Gastrocnemius medialis (tissue), 4 donors: Measurements from ENCODE around the gene ABCC10. TPM values are rescaled to one million over a fixed set of nuclear protein-coding genes. Genes with fewer than 3 reads are reported as not detected.
A peak's percentile ranks its signal among the peaks of the same experiment; 100 is the strongest.
"Not testable (repeated sequence)": the region's sequence is repeated elsewhere in the genome, so short reads cannot be mapped to it uniquely, and the experiment has no call there.

Experiments used
- ATAC-seq, 2 donors: fragments of 150-250 bp; one replicate each; pipeline ENCODE4 v1.9.1; 2016
- DNase-seq, 2 donors: peaks; one replicate each; pipeline ENCODE4 v3.0.0-alpha.2; 2019
- H3K27ac ChIP-seq, 4 donors: fragments of 200-600 bp; sonication (generic); 1 replicate in 1 of 4; 2 replicates in 3 of 4; pipeline ENCODE4 v1.5.1; 2016 to 2018; ENCODE audit warnings: mild to moderate bottlenecking in 2 of 4, moderate library complexity in 1 of 4
- H3K27me3 ChIP-seq, 3 donors: fragments of 200-600 bp; sonication (generic) in 2 of 3; 1 replicate in 1 of 3; 2 replicates in 2 of 3; pipeline versions ENCODE4 v1.5.1 to v1.6.0; 2016 to 2019; ENCODE audit warnings: mild to moderate bottlenecking in 1 of 3, moderate library complexity in 1 of 3
- H3K36me3 ChIP-seq, 2 donors: fragments of 200-600 bp; sonication (generic) in 1 of 2; one replicate each; pipeline ENCODE4 v1.5.1; 2017 to 2018
- H3K4me1 ChIP-seq, 2 donors: fragments of 200-600 bp; sonication (generic) in 1 of 2; one replicate each; pipeline ENCODE4 v1.5.1; 2016 to 2017; ENCODE audit warnings: mild to moderate bottlenecking in 2 of 2
- H3K4me3 ChIP-seq, 4 donors: fragments of 200-600 bp; sonication (generic) in 3 of 4; 1 replicate in 1 of 4; 2 replicates in 3 of 4; pipeline ENCODE4 v1.5.1; 2016 to 2019; ENCODE audit warnings: mild to moderate bottlenecking in 2 of 4
- H3K9me3 ChIP-seq, 3 donors: fragments of 200-600 bp; sonication (generic) in 2 of 3; 1 replicate in 1 of 3; 2 replicates in 2 of 3; pipeline ENCODE4 v1.5.1; 2016 to 2019
- CTCF ChIP-seq, 5 experiments: fragments of 450-650 bp in 3 of 5; fragments of 200-600 bp in 2 of 5; sonication (generic) in 2 of 5; IDR thresholded peaks in 4 of 5; conservative IDR thresholded peaks in 1 of 5; 1 replicate in 4 of 5; 2 replicates in 1 of 5; pipeline ENCODE4 v1.5.1; 2016 to 2019; ENCODE audit warnings: antibody characterized with exemption in 5 of 5, mild to moderate bottlenecking in 3 of 5, moderate library complexity in 3 of 5
- POLR2A ChIP-seq, 2 donors: fragments of 450-650 bp; IDR thresholded peaks; one replicate each; pipeline ENCODE4 v1.6.1; 2017; ENCODE audit warnings: antibody characterized with exemption in 2 of 2, mild to moderate bottlenecking in 2 of 2, moderate library complexity in 2 of 2
- in situ Hi-C, 4 donors: fragments of 200-750 bp; cut with MboI; loops; one replicate each; pipeline versions ENCODE4 v1.15.0 to v1.8.0; 2017; ENCODE audit warnings: low sequenced_read_pairs in 4 of 4
- intact Hi-C: fragments of 100-400 bp; cut with DNase I; formaldehyde crosslinking; loops from one replicate; pipeline ENCODE4 v1.15.1; 2023; ENCODE audit warnings: low total_unique reads
- total RNA-seq, 4 donors: library from RNA; depleted of rRNA; stranded (reverse); fragments of >200 nt; gene quantifications; one replicate each; pipeline versions ENCODE4 v1.1.0 to v1.2.3, GENCODE V29; 2016

The ABCC10 gene
- total RNA-seq, result 10 to 100 TPM in 1 of 4 donors, 1 to 10 TPM in 3; 5.3 to 11.8 (median 8.6) TPM

GRCh38 chr6:43427406-43428111 is at the start of gene ABCC10:
TSS of gene ABCC10 (plus strand) at chr6:43427541. CDS start at chr6:43427979, 438 bp downstream.
- TF ChIP-seq POLR2A (IDR thresholded peaks at IDR 0.05) (peak; percentile 36 to 53), CTCF (IDR thresholded peaks at IDR 0.05 in 4 of 5, conservative IDR thresholded peaks at IDR 0.05 in 1 of 5) (peak in 2 of 5 experiments; percentile 51 to 53)
- Histone ChIP-seq H3K36me3 (peaks cover 0 to 5% of the 10 kb centered on the region in 2 donors), H3K4me1 (peaks cover 13 to 15% of the 10 kb centered on the region in 2 donors), H3K9me3 (no peaks in the 10 kb centered on the region), H3K27ac (peak within 1 kb of the TSS; percentile 82 to 87 (median 87)), H3K27me3 (no peaks in the 10 kb centered on the region), H3K4me3 (peak within 1 kb of the TSS; percentile 81 to 92 (median 90))
- in situ Hi-C loops, result no loop called here
- ATAC-seq, result peak; percentile 98
- DNase-seq, result peak; percentile 85 to 92
- intact Hi-C loops, result loop anchor here (1.0 to 5.0 kb wide), 3 partner anchors 58 to 255 kb away; partner anchors contain the start of genes POLR1C, SRF, YIPF3 and ZNF318

GRCh38 chr6:43377710-43378229 is 49.6 kb upstream of the ABCC10 start:
- ATAC-seq (no peak), DNase-seq (no peak)
- TF ChIP-seq POLR2A (IDR thresholded peaks at IDR 0.05), result no peak
- no peak for TF ChIP-seq CTCF (IDR thresholded peaks at IDR 0.05 in 4 of 5, conservative IDR thresholded peaks at IDR 0.05 in 1 of 5)
- intact Hi-C loops, result no loop called here
- Histone ChIP-seq H3K36me3 (no peaks in the 10 kb centered on the region), H3K4me3 (no peak overlapping the region), H3K27ac (no peak overlapping the region), H3K27me3 (no peaks in the 10 kb centered on the region), H3K9me3 (no peaks in the 10 kb centered on the region), H3K4me1 (no peaks in the 10 kb centered on the region)
- in situ Hi-C loops, result no loop called here

GRCh38 chr6:43378631-43379030 is 48.7 kb upstream of the ABCC10 start:
- intact Hi-C loops, result no loop called here
- no peak overlapping the region for H3K4me3 ChIP-seq
- no peaks in the 10 kb centered on the region for H3K36me3 ChIP-seq
- ATAC-seq (no peak), DNase-seq (no peak)
- in situ Hi-C loops, result no loop called here
- no peak overlapping the region for H3K27ac ChIP-seq
- H3K9me3 ChIP-seq, result no peaks in the 10 kb centered on the region
- no peak for TF ChIP-seq POLR2A (IDR thresholded peaks at IDR 0.05)
- TF ChIP-seq CTCF (IDR thresholded peaks at IDR 0.05 in 4 of 5, conservative IDR thresholded peaks at IDR 0.05 in 1 of 5), result no peak
- H3K27me3 ChIP-seq, result no peaks in the 10 kb centered on the region
- H3K4me1 ChIP-seq, result no peaks in the 10 kb centered on the region

GRCh38 chr6:43380858-43381257 is 46.5 kb upstream of the ABCC10 start:
- H3K4me3 ChIP-seq, H3K9me3 ChIP-seq, ATAC-seq, H3K4me1 ChIP-seq, H3K27me3 ChIP-seq, in situ Hi-C loops, H3K27ac ChIP-seq, H3K36me3 ChIP-seq, DNase-seq, intact Hi-C loops: not testable (repeated sequence)

- no peak for ATAC-seq
- Histone ChIP-seq H3K27ac (no peak overlapping the region), H3K4me1 (no peaks in the 10 kb centered on the region), H3K4me3 (no peak overlapping the region), H3K9me3 (no peaks in the 10 kb centered on the region), H3K27me3 (no peaks in the 10 kb centered on the region), H3K36me3 (no peaks in the 10 kb centered on the region)
- DNase-seq, result no peak
- intact Hi-C loops, result loop anchor here (1.0 kb wide), 1 partner anchor 29 kb away; no protein-coding TSS in a partner anchor
- TF ChIP-seq CTCF (IDR thresholded peaks at IDR 0.05 in 4 of 5, conservative IDR thresholded peaks at IDR 0.05 in 1 of 5), result no peak
- TF ChIP-seq POLR2A (IDR thresholded peaks at IDR 0.05), result no peak
- in situ Hi-C loops, result no loop called here
These were observed 44.2 kb upstream of the ABCC10 start for GRCh38 chr6:43383021-43383667.
